ENCODE measurements around the gene CUZD1.
"Not testable (repeated sequence)": the region's sequence is repeated elsewhere in the genome, so short reads cannot be mapped to it uniquely, and the experiment has no call there.

The CUZD1 gene

DNA sequence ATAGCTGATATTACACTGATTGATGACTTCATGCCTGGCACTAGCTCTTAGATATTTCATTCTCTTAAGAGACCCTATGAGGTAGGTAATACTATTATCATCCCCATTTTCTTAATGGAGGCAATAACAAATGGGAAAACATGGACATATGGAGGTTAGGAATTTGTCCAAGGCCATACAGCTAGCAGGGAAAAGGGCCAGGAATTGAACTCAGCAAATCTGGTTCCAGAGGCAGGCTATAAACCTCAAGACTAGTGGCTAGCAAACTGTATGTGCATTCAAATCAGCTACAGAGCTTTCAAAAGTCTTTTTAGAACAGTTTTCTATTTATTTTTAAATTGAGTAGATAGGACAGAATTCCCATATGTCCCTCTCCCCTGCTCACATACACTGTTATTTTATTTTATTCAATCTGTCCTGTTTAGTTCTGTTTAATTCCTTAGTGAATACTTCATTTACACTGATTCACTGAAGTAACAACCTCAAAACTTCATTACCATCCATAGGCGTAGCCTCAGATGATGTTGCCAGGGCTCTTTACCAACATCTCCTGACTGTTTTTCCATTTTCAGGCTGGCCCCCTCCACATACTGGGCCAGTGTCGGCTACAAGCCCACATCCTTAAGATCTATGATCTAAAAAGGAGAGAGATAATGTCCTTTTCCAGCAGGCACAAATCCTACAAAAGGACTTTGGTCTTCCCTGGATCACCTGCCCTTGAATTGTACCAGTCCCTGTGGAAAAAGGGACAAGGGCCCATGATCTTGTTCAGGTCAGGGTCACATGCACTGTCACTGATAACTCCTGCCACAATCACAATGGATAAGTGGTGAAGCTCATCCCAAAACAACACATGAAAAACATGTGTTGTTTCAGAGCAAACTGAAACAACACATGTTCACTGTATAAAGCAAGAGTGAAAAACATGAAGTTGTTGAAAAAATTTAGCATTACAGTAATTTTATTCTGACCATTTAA is 17.8 kb upstream of the CUZD1 start:
- TF ChIP-seq, protein P1, sequence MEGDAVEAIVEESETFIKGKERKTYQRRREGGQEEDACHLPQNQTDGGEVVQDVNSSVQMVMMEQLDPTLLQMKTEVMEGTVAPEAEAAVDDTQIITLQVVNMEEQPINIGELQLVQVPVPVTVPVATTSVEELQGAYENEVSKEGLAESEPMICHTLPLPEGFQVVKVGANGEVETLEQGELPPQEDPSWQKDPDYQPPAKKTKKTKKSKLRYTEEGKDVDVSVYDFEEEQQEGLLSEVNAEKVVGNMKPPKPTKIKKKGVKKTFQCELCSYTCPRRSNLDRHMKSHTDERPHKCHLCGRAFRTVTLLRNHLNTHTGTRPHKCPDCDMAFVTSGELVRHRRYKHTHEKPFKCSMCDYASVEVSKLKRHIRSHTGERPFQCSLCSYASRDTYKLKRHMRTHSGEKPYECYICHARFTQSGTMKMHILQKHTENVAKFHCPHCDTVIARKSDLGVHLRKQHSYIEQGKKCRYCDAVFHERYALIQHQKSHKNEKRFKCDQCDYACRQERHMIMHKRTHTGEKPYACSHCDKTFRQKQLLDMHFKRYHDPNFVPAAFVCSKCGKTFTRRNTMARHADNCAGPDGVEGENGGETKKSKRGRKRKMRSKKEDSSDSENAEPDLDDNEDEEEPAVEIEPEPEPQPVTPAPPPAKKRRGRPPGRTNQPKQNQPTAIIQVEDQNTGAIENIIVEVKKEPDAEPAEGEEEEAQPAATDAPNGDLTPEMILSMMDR (IDR thresholded peaks at IDR 0.05; ENCODE audit: low read depth, low read length): no peak
- H3K4me3 ChIP-seq (ENCODE audit: low read depth, low read length): no peak overlapping the region

DNA sequence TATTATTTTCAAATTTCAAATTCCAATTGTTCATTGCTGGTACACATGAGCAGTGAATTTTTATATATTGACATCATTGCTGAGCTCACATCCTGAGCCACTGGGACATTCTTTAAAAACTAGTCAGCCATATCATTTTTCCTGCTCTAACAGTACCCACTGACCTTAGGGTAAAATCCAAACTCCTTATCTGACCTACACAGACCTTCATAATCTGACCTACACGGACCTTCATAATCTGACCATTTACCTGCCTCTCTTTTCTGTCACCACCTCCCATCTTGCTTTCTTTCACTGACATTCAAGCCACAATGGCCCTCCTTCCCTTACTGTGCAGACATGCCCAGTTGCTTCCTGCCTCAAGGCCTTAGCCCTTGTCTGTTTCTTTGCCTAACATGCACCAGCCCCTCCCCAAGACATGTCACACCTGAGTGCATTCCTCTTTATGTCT is 16.1 kb upstream of the CUZD1 start:
- TF ChIP-seq, protein P1 (IDR thresholded peaks at IDR 0.05; ENCODE audit: low read depth, low read length): no peak
- H3K4me3 ChIP-seq (ENCODE audit: low read depth, low read length): no peak overlapping the region

- H3K4me3 ChIP-seq (ENCODE audit: low read depth, low read length): no peak overlapping the region
- TF ChIP-seq, protein P1 (IDR thresholded peaks at IDR 0.05; ENCODE audit: low read depth, low read length): no peak
Measured at GRCh38 chr10:122859527-122859926, 13.9 kb upstream of the CUZD1 start.

DNA sequence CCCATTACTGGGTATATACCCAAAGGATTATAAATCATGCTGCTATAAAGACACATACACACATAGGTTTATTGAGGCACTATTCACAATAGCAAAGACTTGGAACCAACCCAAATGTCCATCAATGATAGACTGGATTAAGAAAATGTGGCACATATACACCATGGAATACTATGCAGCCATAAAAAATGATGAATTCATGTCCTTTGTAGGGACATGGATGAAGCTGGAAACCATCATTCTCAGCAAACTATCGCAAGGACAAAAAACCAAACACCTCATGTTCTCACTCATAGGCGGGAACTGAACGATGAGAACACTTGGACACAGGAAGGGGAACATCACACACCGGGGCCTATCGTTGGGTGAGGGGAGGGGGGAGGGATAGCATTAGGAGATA is 12.4 kb upstream of the CUZD1 start:
- H3K4me3 ChIP-seq (ENCODE audit: low read depth, low read length): not testable (repeated sequence)

- no peak overlapping the region for H3K4me3 ChIP-seq (ENCODE audit: low read depth, low read length)
Measured at GRCh38 chr10:122856902-122857301, 11.2 kb upstream of the CUZD1 start.

DNA sequence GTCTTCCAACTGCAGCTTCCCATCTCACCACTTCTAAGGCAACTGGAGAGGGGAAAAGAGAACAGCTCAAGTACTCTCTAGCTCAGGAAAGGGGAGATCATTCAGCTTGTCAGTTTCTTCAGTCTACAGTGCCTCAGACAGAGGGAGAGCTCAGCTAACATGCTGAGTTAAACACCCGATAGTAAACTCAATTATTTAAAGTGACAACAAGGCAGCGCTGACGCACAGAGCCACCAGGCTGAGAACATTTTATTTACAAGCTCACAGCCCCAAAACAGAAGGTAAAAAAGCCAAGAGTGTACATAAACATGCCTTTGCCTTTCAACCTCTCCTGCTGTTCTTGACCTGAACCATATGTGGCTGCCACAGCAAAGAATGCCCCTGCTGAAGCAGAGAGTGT is 10.1 kb upstream of the CUZD1 start:
- no peak overlapping the region for H3K4me3 ChIP-seq (ENCODE audit: low read depth, low read length)
- TF ChIP-seq, protein P1 (IDR thresholded peaks at IDR 0.05; ENCODE audit: low read depth, low read length): no peak

More at GRCh38 chr10:122856902-122857301, 11.2 kb upstream of the CUZD1 start:
- TF ChIP-seq, protein P1 (IDR thresholded peaks at IDR 0.05; ENCODE audit: low read depth, low read length): no peak

DNA sequence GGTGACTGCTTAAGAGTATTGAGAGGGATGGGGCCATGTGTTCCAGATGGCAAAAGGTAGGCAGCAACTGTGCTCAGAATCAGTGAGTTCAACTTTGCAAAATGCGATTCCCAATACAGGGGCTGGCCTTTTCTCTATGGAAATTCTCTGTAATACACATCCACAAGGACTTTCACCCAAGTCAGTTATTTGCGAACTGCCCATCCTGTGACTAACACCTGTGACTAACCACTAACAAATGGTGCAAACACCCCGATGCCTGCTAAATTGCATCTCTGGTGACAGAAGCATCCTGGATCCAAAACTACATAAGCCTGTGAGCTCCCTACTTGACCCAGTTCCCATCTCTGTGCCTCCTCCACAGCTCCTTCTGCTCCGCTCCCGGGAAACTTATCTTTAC is 9.0 kb upstream of the CUZD1 start:
- no peak overlapping the region for H3K4me3 ChIP-seq (ENCODE audit: low read depth, low read length)
- TF ChIP-seq, protein P1 (IDR thresholded peaks at IDR 0.05; ENCODE audit: low read depth, low read length): no peak

All from WI38 (cell line).